B cell (primary cell): Measurements from ENCODE around the gene HS3ST3A1. TPM values are rescaled to one million over a fixed set of nuclear protein-coding genes. Genes with fewer than 3 reads are reported as not detected.

Experiments used
- ATAC-seq: fragments of 200-7000 bp; cut with Tn5 transposase; one replicate; pipeline ENCODE4 v1.10.0; 2021; ENCODE audit warnings: low read depth, mild to moderate bottlenecking, moderate number of reproducible peaks, moderate library complexity
- CTCF ChIA-PET: fragments of 350-600 bp; sonication (Branson Sonifier 250); formaldehyde crosslinking; loops from one replicate; lab custom pipeline; 2021; ENCODE audit warnings: antibody characterized with exemption, inconsistent platforms; lab: Charles Lee
- POLR2A ChIA-PET: fragments of 350-600 bp; sonication (Branson Sonifier 250); formaldehyde crosslinking; loops from one replicate; lab custom pipeline; 2021; ENCODE audit warnings: antibody characterized with exemption; lab: Charles Lee
- DNase-seq: peaks from one replicate; pipeline ENCODE4 v3.0.0; 2013
- H2AFZ ChIP-seq: 2 replicates; pipeline ENCODE4 v1.6.1; 2012; ENCODE audit warnings: mild to moderate bottlenecking, low read depth, low read length; ENCODE audit not compliant: insufficient read depth, poor library complexity, severe bottlenecking
- H3K27ac ChIP-seq, 2 donors: 1 replicate in 1 of 2; 2 replicates in 1 of 2; pipeline ENCODE4 v1.5.1; 2012 to 2013; ENCODE audit warnings: low read length in 2 of 2, mild to moderate bottlenecking in 2 of 2, moderate library complexity in 1 of 2
- H3K27me3 ChIP-seq, 4 experiments: fragments of 200-600 bp in 1 of 4; sonication (generic) in 1 of 4; replicated peaks in 1 of 4; 1 replicate in 2 of 4; 2 replicates in 2 of 4; pipeline versions ENCODE4 v1.6.1 to v1.7.0; 2013 to 2016; ENCODE audit warnings: low read length in 3 of 4, mild to moderate bottlenecking in 2 of 4, mixed read lengths in 1 of 4, moderate library complexity in 1 of 4; ENCODE audit not compliant: insufficient read depth in 4 of 4, control insufficient read depth in 3 of 4; ENCODE audit errors: control extremely low read depth in 1 of 4
- H3K36me3 ChIP-seq, 2 experiments: replicated peaks in 1 of 2; 1 replicate in 1 of 2; 2 replicates in 1 of 2; pipeline versions ENCODE4 v1.6.1 to v1.7.1; 2013; ENCODE audit warnings: low read length in 1 of 2; ENCODE audit not compliant: insufficient read depth in 2 of 2, control insufficient read depth in 1 of 2; ENCODE audit errors: control extremely low read depth in 1 of 2, extremely low read depth in 1 of 2
- H3K4me1 ChIP-seq, 2 donors: fragments of 200-600 bp in 1 of 2; sonication (generic) in 1 of 2; 1 replicate in 1 of 2; 2 replicates in 1 of 2; pipeline versions ENCODE4 v1.5.1 to v1.6.1; 2013 to 2017; ENCODE audit warnings: low read length in 2 of 2; ENCODE audit not compliant: control insufficient read depth in 2 of 2, insufficient read depth in 2 of 2
- H3K4me2 ChIP-seq: replicated peaks from 2 replicates; pipeline ENCODE3; 2012; ENCODE audit warnings: mild to moderate bottlenecking, low read depth, low read length; ENCODE audit not compliant: poor library complexity, severe bottlenecking
- H3K4me3 ChIP-seq, 5 experiments: fragments of 200-600 bp in 1 of 5; sonication (generic) in 1 of 5; 1 replicate in 3 of 5; 2 replicates in 2 of 5; pipeline versions ENCODE4 v1.5.1 to v1.7.0; 2011 to 2016; ENCODE audit warnings: low read length in 4 of 5, mild to moderate bottlenecking in 4 of 5, low read depth in 2 of 5, control low read depth in 1 of 5, moderate library complexity in 1 of 5; ENCODE audit not compliant: insufficient read depth in 1 of 5; ENCODE audit errors: control extremely low read depth in 1 of 5, extremely low read depth in 1 of 5
- H3K79me2 ChIP-seq: fragments of 200-600 bp; sonication (generic); one replicate; pipeline ENCODE4 v1.6.0; 2016; ENCODE audit warnings: low read length; ENCODE audit not compliant: control insufficient read depth, insufficient read depth
- H3K9ac ChIP-seq: fragments of 200-600 bp; sonication (generic); 2 replicates; pipeline ENCODE4 v1.6.1; 2017; ENCODE audit warnings: mild to moderate bottlenecking, low read length, moderate library complexity
- H3K9me3 ChIP-seq, 3 donors: one replicate each; pipeline versions ENCODE4 v1.6.1 to v1.7.1; 2013; ENCODE audit warnings: low read length in 2 of 3; ENCODE audit not compliant: control insufficient read depth in 2 of 3, insufficient read depth in 1 of 3; ENCODE audit errors: control extremely low read depth in 1 of 3
- H4K20me1 ChIP-seq: 2 replicates; pipeline ENCODE4 v1.6.0; 2012; ENCODE audit warnings: mild to moderate bottlenecking, low read length; ENCODE audit not compliant: insufficient read depth, control insufficient read depth, poor library complexity, severe bottlenecking
- H3K27ac Mint-ChIP-seq: one replicate; pipeline ENCODE4 v1.8.0; 2021; ENCODE audit warnings: mixed read lengths
- H3K27me3 Mint-ChIP-seq: one replicate; pipeline ENCODE4 v1.8.0; 2021; ENCODE audit warnings: mixed read lengths
- H3K4me1 Mint-ChIP-seq: one replicate; pipeline ENCODE4 v1.8.0; 2021; ENCODE audit warnings: mixed read lengths
- H3K4me3 Mint-ChIP-seq: one replicate; pipeline ENCODE4 v1.8.0; 2021; ENCODE audit warnings: mixed read lengths
- H3K9me3 Mint-ChIP-seq: one replicate; pipeline ENCODE4 v1.8.0; 2022; ENCODE audit warnings: mixed read lengths; ENCODE audit not compliant: insufficient read depth
- CTCF ChIP-seq: fragments of 200-600 bp; IDR thresholded peaks from one replicate; pipeline ENCODE4 v1.8.0; 2022; ENCODE audit warnings: antibody characterized with exemption, mild to moderate bottlenecking
- EZH2 ChIP-seq: IDR thresholded peaks from 2 replicates; pipeline ENCODE4 v1.6.1; 2012; ENCODE audit warnings: borderline replicate concordance, low read depth, mild to moderate bottlenecking, moderate library complexity, low read length; ENCODE audit not compliant: insufficient read depth, poor library complexity, severe bottlenecking
- WGBS: methylation state at CpG from one replicate; pipeline ENCODE4 v1.1.5; 2013; ENCODE audit warnings: missing lambda C conversion rate; ENCODE audit not compliant: insufficient coverage; 5-methylcytosine and 5-hydroxymethylcytosine counted together
- intact Hi-C: fragments of 100-400 bp; cut with micrococcal nuclease; formaldehyde crosslinking; loops from one replicate; pipeline ENCODE4 v1.10.0; 2022
- polyA plus RNA-seq: library from polyadenylated mRNA; depleted of rRNA; stranded (reverse); fragments of >200 nt; gene quantifications from 2 replicates; pipeline ENCODE4 v1.2.3, GENCODE V29; 2012
- total RNA-seq, 2 donors: library from RNA; stranded (reverse); fragments of 120-200 nt in 1 of 2; gene quantifications; 1 replicate in 1 of 2; 2 replicates in 1 of 2; pipeline versions ENCODE4 v1.2.3 to v1.2.4, GENCODE V29; 2013 to 2022

HS3ST3A1 gene
- total and polyA plus RNA-seq, 2 donors (not counting 1 experiment from before 2014, with no cell fraction given), result 0.17 to 0.75 TPM

GRCh38 chr17:13521784-13522183 lies 79.9 kb downstream of the HS3ST3A1 start:
- intact Hi-C loops, result no loop called here
- Histone ChIP-seq H3K9me3 (peaks cover 0 to 2% (median 0%) of the 10 kb centered on the region in 3 donors), H3K27me3 (no peaks in the 10 kb centered on the region), H3K4me2 (no peak overlapping the region), H4K20me1 (no peaks in the 10 kb centered on the region), H3K4me3 (no peak overlapping the region), H3K36me3 (no peaks in the 10 kb centered on the region), H3K27ac (no peak overlapping the region), H3K79me2 (no peaks in the 10 kb centered on the region), H3K9ac (no peak overlapping the region), H2AFZ (no peak overlapping the region), H3K4me1 (no peaks in the 10 kb centered on the region)
- ATAC-seq (no peak), DNase-seq (no peak)
- Mint-ChIP-seq H3K4me1 (no peaks in the 10 kb centered on the region), H3K4me3 (no peak overlapping the region), H3K9me3 (no peaks in the 10 kb centered on the region), H3K27me3 (no peaks in the 10 kb centered on the region), H3K27ac (no peak overlapping the region)
- WGBS, result no CpG with 5 or more reads among the region's 4 CpGs
- ChIA-PET CTCF (no interaction called here), POLR2A (no interaction called here)
- TF ChIP-seq CTCF (no peak), EZH2 (no peak)

DNA sequence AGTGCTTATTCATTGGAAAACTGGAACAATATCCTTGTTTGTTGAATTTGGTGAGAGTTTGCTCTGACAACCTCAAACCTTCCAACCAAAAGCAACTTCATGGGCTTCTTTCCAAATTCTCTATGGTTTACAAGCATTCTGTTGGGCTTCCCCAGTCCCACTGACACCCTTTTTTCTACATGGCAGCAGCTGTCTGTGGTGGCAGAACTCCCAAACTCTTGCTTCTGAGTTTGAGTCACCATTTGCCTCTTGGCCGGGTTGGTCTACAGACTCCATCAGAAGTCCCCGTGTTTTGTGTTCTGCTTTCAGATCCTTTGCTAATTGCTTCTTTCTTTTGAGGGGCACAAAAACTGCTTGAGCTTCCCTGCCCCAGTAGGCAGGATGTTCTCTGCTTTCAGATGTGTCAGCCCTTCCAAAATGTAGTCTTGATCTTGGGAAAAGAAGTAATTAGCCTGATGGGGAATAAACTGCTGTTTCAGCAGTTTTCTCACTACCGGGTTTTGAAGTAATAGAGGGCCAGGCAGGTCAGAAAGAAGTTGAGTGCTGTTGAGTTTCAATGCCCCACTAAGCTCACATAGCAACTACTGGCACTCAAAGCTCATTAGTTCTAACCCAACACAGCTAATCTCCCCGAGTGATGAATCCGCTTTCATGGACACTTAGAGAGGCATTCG lies 80.7 kb downstream of the HS3ST3A1 start:
- ATAC-seq, result no peak

More for the DNA sequence above, 80.7 kb downstream of the HS3ST3A1 start:
- H2AFZ ChIP-seq, result no peak overlapping the region
- no peak overlapping the region for H3K4me3 ChIP-seq
- no peak overlapping the region for H3K4me3 Mint-ChIP-seq
- H4K20me1 ChIP-seq, result no peaks in the 10 kb centered on the region
- no peaks in the 10 kb centered on the region for H3K27me3 Mint-ChIP-seq
- no peak overlapping the region for H3K4me2 ChIP-seq
- H3K4me1 ChIP-seq, result no peaks in the 10 kb centered on the region
- H3K27ac ChIP-seq, result no peak overlapping the region
- H3K27ac Mint-ChIP-seq, result no peak overlapping the region
- ChIA-PET CTCF (no interaction called here), POLR2A (no interaction called here)
- H3K36me3 ChIP-seq, result no peaks in the 10 kb centered on the region
- H3K79me2 ChIP-seq, result no peaks in the 10 kb centered on the region
- intact Hi-C loops, result no loop called here
- 96% methylated on average over 4 of the region's 6 CpGs for WGBS
- H3K9me3 ChIP-seq, result no peaks in the 10 kb centered on the region
- TF ChIP-seq EZH2 (no peak), CTCF (no peak)
- no peak overlapping the region for H3K9ac ChIP-seq
- H3K9me3 Mint-ChIP-seq, result no peaks in the 10 kb centered on the region
- H3K4me1 Mint-ChIP-seq, result no peaks in the 10 kb centered on the region
- H3K27me3 ChIP-seq, result no peaks in the 10 kb centered on the region
- DNase-seq, result no peak
